Nephron (organoid): ENCODE data around the gene ETFRF1.

ENCODE experiments used
- H3K27ac Mint-ChIP-seq, 3 experiments: 2 replicates each; pipeline ENCODE4 v1.8.0; 2020; ENCODE audit warnings: mixed read lengths in 3 of 3, mild to moderate bottlenecking in 2 of 3, moderate library complexity in 1 of 3
- H3K27me3 Mint-ChIP-seq: 2 replicates; pipeline ENCODE4 v1.8.0; 2021; ENCODE audit warnings: low read depth, mild to moderate bottlenecking, moderate library complexity, mixed read lengths
- H3K36me3 Mint-ChIP-seq: 2 replicates; pipeline ENCODE4 v1.8.0; 2020; ENCODE audit warnings: low read depth, mixed read lengths
- H3K4me1 Mint-ChIP-seq: 2 replicates; pipeline ENCODE4 v1.8.0; 2020; ENCODE audit warnings: mixed read lengths
- H3K4me3 Mint-ChIP-seq, 3 experiments: 2 replicates each; pipeline ENCODE4 v1.8.0; 2020; ENCODE audit warnings: mild to moderate bottlenecking in 3 of 3, mixed read lengths in 3 of 3, moderate library complexity in 2 of 3
- H3K9me3 Mint-ChIP-seq: 2 replicates; pipeline ENCODE4 v1.8.0; 2020; ENCODE audit warnings: mixed read lengths
- TF ChIP-seq, protein P1 (sequence below), 3 experiments: fragments of 200-600 bp; sonication (generic); IDR thresholded peaks; one replicate each; pipeline ENCODE4 v1.5.0; 2021; ENCODE audit warnings: antibody characterized with exemption in 3 of 3; ENCODE audit not compliant: unreplicated experiment in 3 of 3

ETFRF1 gene

GRCh38 chr12:25251769-25252168, 56.7 kb downstream of the ETFRF1 start:
- H3K27ac Mint-ChIP-seq, result peak overlapping the region; percentile 80 to 90 (median 87)
- H3K4me3 Mint-ChIP-seq, result peak overlapping the region; percentile 86 to 93 (median 89)
- H3K9me3 Mint-ChIP-seq, result no peaks in the 10 kb centered on the region
- H3K4me1 Mint-ChIP-seq, result peaks cover 18% of the 10 kb centered on the region
- H3K36me3 Mint-ChIP-seq, result peaks cover 9% of the 10 kb centered on the region
- no peaks in the 10 kb centered on the region for H3K27me3 Mint-ChIP-seq
- TF ChIP-seq, protein P1, sequence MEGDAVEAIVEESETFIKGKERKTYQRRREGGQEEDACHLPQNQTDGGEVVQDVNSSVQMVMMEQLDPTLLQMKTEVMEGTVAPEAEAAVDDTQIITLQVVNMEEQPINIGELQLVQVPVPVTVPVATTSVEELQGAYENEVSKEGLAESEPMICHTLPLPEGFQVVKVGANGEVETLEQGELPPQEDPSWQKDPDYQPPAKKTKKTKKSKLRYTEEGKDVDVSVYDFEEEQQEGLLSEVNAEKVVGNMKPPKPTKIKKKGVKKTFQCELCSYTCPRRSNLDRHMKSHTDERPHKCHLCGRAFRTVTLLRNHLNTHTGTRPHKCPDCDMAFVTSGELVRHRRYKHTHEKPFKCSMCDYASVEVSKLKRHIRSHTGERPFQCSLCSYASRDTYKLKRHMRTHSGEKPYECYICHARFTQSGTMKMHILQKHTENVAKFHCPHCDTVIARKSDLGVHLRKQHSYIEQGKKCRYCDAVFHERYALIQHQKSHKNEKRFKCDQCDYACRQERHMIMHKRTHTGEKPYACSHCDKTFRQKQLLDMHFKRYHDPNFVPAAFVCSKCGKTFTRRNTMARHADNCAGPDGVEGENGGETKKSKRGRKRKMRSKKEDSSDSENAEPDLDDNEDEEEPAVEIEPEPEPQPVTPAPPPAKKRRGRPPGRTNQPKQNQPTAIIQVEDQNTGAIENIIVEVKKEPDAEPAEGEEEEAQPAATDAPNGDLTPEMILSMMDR (IDR thresholded peaks at IDR 0.05; ENCODE audit: unreplicated experiment in 3 of 3), result no peak

DNA sequence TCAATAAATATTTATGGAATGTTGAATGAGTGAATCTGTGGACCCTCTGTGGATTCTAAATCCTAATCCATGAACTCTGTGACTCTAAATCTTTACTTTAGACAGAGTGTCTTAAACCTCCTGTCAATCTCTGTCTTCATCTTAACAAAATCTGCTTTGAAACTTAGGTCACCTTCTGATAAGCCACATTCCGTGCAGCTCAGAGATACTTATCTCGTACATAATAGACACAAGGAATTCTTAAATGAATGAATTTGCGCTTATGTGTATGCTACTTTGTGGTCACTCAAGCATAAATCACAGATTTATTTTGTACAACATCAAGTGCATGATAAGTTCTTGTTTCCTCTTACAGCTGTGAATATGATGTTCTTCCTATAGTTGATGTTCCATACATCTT, 57.9 kb downstream of the ETFRF1 start:
- Mint-ChIP-seq H3K4me1 (peaks cover 12% of the 10 kb centered on the region), H3K27ac (peak overlapping the region in 2 of 3 experiments; percentile 80), H3K4me3 (peak overlapping the region; percentile 86 to 93 (median 89)), H3K9me3 (no peaks in the 10 kb centered on the region), H3K27me3 (no peaks in the 10 kb centered on the region), H3K36me3 (peaks cover 3% of the 10 kb centered on the region)
- TF ChIP-seq, protein P1 (IDR thresholded peaks at IDR 0.05; ENCODE audit: unreplicated experiment in 3 of 3), result no peak

- TF ChIP-seq, protein P1 (IDR thresholded peaks at IDR 0.05; ENCODE audit: unreplicated experiment in 3 of 3), result no peak
- peak overlapping the region in 2 of 3 experiments; percentile 39 to 80 for H3K27ac Mint-ChIP-seq
- peak overlapping the region; percentile 17 to 57 (median 50) for H3K4me3 Mint-ChIP-seq
- H3K27me3 Mint-ChIP-seq, result no peaks in the 10 kb centered on the region
- no peaks in the 10 kb centered on the region for H3K9me3 Mint-ChIP-seq
- H3K4me1 Mint-ChIP-seq, result peaks cover 9% of the 10 kb centered on the region
- peaks cover under 1% of the 10 kb centered on the region for H3K36me3 Mint-ChIP-seq
These were observed 58.5 kb downstream of the ETFRF1 start for GRCh38 chr12:25253371-25254068.

DNA sequence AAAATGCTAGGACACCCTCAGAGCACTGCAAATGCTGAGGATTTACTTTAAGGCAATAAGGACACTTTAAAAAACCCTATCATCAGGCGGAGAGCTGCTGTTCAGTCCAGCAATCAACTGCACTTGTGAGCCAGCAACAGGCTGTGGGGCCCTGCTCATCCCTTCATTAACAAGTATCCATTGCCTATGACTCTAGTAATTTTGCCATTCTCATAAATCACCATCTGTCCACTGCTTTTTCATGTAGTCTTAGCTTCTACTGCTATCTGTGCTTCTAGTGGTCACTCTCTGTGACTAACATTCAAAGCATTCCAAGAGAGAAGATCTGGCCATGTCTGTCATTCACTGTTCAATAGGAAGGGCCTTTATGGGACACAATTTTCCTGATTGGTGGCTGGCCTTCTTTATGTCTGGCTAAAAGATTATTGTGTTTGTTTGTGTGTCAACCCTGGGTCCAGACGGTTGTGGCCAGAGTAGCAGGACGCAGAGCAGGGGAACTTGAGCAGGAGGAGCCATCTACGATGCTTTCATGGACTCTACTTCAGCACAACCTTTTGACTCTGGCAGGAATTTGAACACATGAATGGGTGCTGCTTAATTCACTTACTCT, 59.3 kb downstream of the ETFRF1 start:
- Mint-ChIP-seq H3K4me3 (no peak overlapping the region), H3K27me3 (no peaks in the 10 kb centered on the region), H3K9me3 (no peaks in the 10 kb centered on the region), H3K36me3 (no peaks in the 10 kb centered on the region), H3K27ac (peak overlapping the region in 1 of 3 experiments; percentile 27), H3K4me1 (peaks cover 6% of the 10 kb centered on the region)
- TF ChIP-seq, protein P1 (IDR thresholded peaks at IDR 0.05; ENCODE audit: unreplicated experiment in 3 of 3), result no peak
